Adrenal gland (tissue), 12 donors: ENCODE results near the gene DNAJC1. TPM values are rescaled to one million over a fixed set of nuclear protein-coding genes. Genes with fewer than 3 reads are reported as not detected.

Source experiments
- DNase-seq, 7 donors: peaks; one replicate each; pipeline ENCODE4 v3.0.0-alpha.2; 2019 to 2020
- H3K27ac ChIP-seq, 5 donors: fragments of 200-600 bp; sonication (generic) in 4 of 5; 1 replicate in 3 of 5; 2 replicates in 2 of 5; pipeline versions ENCODE4 v1.5.1 to v1.8.0; 2016 to 2020; ENCODE audit warnings: mild to moderate bottlenecking in 1 of 5
- H3K27me3 ChIP-seq: fragments of 200-600 bp; 2 replicates; pipeline ENCODE4 v1.8.0; 2021
- H3K36me3 ChIP-seq, 2 donors: fragments of 200-600 bp; replicated peaks in 1 of 2; 1 replicate in 1 of 2; 2 replicates in 1 of 2; pipeline versions ENCODE4 v1.5.1 to v1.8.0; 2018 to 2022
- H3K4me1 ChIP-seq, 2 donors: fragments of 200-600 bp; replicated peaks in 1 of 2; 1 replicate in 1 of 2; 2 replicates in 1 of 2; pipeline versions ENCODE4 v1.5.1 to v1.8.0; 2018 to 2021
- H3K4me3 ChIP-seq, 4 donors: fragments of 200-600 bp; sonication (generic) in 3 of 4; one replicate each; pipeline ENCODE4 v1.5.1; 2016 to 2018
- H3K9me3 ChIP-seq, 3 donors: fragments of 200-600 bp; sonication (generic) in 1 of 3; replicated peaks in 1 of 3; 1 replicate in 2 of 3; 2 replicates in 1 of 3; pipeline versions ENCODE4 v1.5.1 to v1.8.0; 2016 to 2021
- CTCF ChIP-seq, 6 experiments: fragments of 450-650 bp in 4 of 6; fragments of 200-600 bp in 2 of 6; sonication (generic) in 1 of 6; IDR thresholded peaks; 1 replicate in 5 of 6; 2 replicates in 1 of 6; pipeline versions ENCODE4 v1.5.1 to v1.8.0; 2016 to 2021; ENCODE audit warnings: antibody characterized with exemption in 6 of 6, mild to moderate bottlenecking in 2 of 6, moderate library complexity in 1 of 6
- POLR2A ChIP-seq, 2 donors: fragments of 450-650 bp; IDR thresholded peaks; one replicate each; pipeline ENCODE4 v1.6.1; 2017; ENCODE audit warnings: antibody characterized with exemption in 2 of 2, mild to moderate bottlenecking in 2 of 2, moderate library complexity in 1 of 2
- WGBS, 4 donors: extraction: QIAGEN DNeasy Blood & Tissue Kit in 2 of 4; methylation state at CpG; one replicate each; pipeline versions ENCODE4 v1.1.5 to v1.1.7; 2013 to 2017; 5-methylcytosine and 5-hydroxymethylcytosine counted together
- intact Hi-C, 2 donors: fragments of 100-400 bp; cut with DNase I; formaldehyde crosslinking; loops; one replicate each; pipeline versions ENCODE4 v1.14.1 to v1.15.0; 2022 to 2023
- polyA plus RNA-seq, 3 donors: library from polyadenylated mRNA; stranded (reverse); fragments of 200-250 nt in 2 of 3; fragments of 350-450 nt in 1 of 3; fragmentation: Illumina TruSeq in 1 of 3; extraction: RNeasy Lipid Tissue Mini Kit (QIAGEN cat#74804) in 1 of 3; gene quantifications; one replicate each; pipeline ENCODE4 v1.2.3, GENCODE V29; 2013 to 2014
- total RNA-seq, 9 donors: library from RNA; depleted of rRNA in 4 of 9; stranded (reverse); fragments of >200 nt in 4 of 9; fragments of 120-200 nt in 1 of 9; fragmentation: NEBNext Ultra II Directional in 1 of 9; extraction: Animal tissue kit (Norgen Biotek cat#: 25700) in 1 of 9; gene quantifications; one replicate each; pipeline versions ENCODE4 v1.1.0 to v1.2.4, GENCODE V29; 2013 to 2023
- donor health status: healthy with polysubstance abuse.
- donor health status: Bipolar disorder and iron deficiency.
- donor health status: DM: yes; HTN: yes; CAD: no.
- donor health status: DM: no; HTN: no; CAD: no.
- donor health status: DM: no; HTN: no; CAD: no.
- donor health status: DM: yes; HTN: yes; CAD: no.

Gene DNAJC1
- total and polyA plus RNA-seq, 12 donors, result 11.0 to 84.4 (median 36.8) TPM

GRCh38 chr10:21776883-21777282 is 226.6 kb downstream of the DNAJC1 start:
- Histone ChIP-seq H3K4me1 (no peaks in the 10 kb centered on the region), H3K4me3 (no peak overlapping the region), H3K27ac (no peak overlapping the region), H3K36me3 (no peaks in the 10 kb centered on the region), H3K9me3 (no peaks in the 10 kb centered on the region), H3K27me3 (no peaks in the 10 kb centered on the region)
- WGBS, 4 donors, result 98 to 100% (median 100%) methylated on average over 1 of the region's 1 CpG
- TF ChIP-seq POLR2A (IDR thresholded peaks at IDR 0.05), result no peak
- TF ChIP-seq CTCF (IDR thresholded peaks at IDR 0.05), result no peak
- intact Hi-C loops, result no loop called here
- no peak for DNase-seq

GRCh38 chr10:21771219-21771618 is 232.3 kb downstream of the DNAJC1 start:
- no peak overlapping the region for H3K4me3 ChIP-seq
- WGBS, 4 donors, result 94 to 100% (median 99%) methylated on average over 4 of the region's 4 CpGs
- no peaks in the 10 kb centered on the region for H3K4me1 ChIP-seq
- no peaks in the 10 kb centered on the region for H3K27me3 ChIP-seq
- TF ChIP-seq CTCF (IDR thresholded peaks at IDR 0.05) (no peak), POLR2A (IDR thresholded peaks at IDR 0.05) (no peak)
- intact Hi-C loops, result no loop called here
- no peak for DNase-seq
- H3K27ac ChIP-seq, result no peak overlapping the region
- H3K9me3 ChIP-seq, result no peaks in the 10 kb centered on the region
- H3K36me3 ChIP-seq, result no peaks in the 10 kb centered on the region

- H3K4me3 ChIP-seq, result no peak overlapping the region
- 91 to 95% (median 91%) methylated on average over 3 of the region's 3 CpGs for WGBS, 4 donors
- DNase-seq, result no peak
- H3K36me3 ChIP-seq, result no peaks in the 10 kb centered on the region
- TF ChIP-seq POLR2A (IDR thresholded peaks at IDR 0.05) (no peak), CTCF (IDR thresholded peaks at IDR 0.05) (no peak)
- H3K27ac ChIP-seq, result no peak overlapping the region
- no peaks in the 10 kb centered on the region for H3K9me3 ChIP-seq
- peaks cover 0 to 6% of the 10 kb centered on the region in 2 donors for H3K4me1 ChIP-seq
- intact Hi-C loops, result no loop called here
- no peaks in the 10 kb centered on the region for H3K27me3 ChIP-seq
Measured at GRCh38 chr10:21769041-21769440, 234.5 kb downstream of the DNAJC1 start.

GRCh38 chr10:21764466-21765189 is 238.9 kb downstream of the DNAJC1 start:
- no peak overlapping the region for H3K27ac ChIP-seq
- no peaks in the 10 kb centered on the region for H3K9me3 ChIP-seq
- no peak overlapping the region for H3K4me3 ChIP-seq
- no peaks in the 10 kb centered on the region for H3K27me3 ChIP-seq
- peaks cover 0 to 7% of the 10 kb centered on the region in 2 donors for H3K4me1 ChIP-seq
- H3K36me3 ChIP-seq, result no peaks in the 10 kb centered on the region
- WGBS, 4 donors, result 71 to 86% (median 81%) methylated on average over 5 of the region's 5 CpGs
- intact Hi-C loops, result no loop called here
- DNase-seq, result no peak
- no peak for TF ChIP-seq CTCF (IDR thresholded peaks at IDR 0.05)
- no peak for TF ChIP-seq POLR2A (IDR thresholded peaks at IDR 0.05)
